Activated T-helper 2 cell treated with anti-CD3 and anti-CD28 coated beads, Interferon-gamma antibody, Interleukin-2, Interleukin-4, amounts not matched to agents 10 μg/mL and 5 μg/mL and 100 μg/mL, durations not matched to agents 14 hours and 24 hours and 36 hours (primary cell): ENCODE data around the gene SLITRK1. TPM values are rescaled to one million over a fixed set of nuclear protein-coding genes. Genes with fewer than 3 reads are reported as not detected.

Experiments
- DNase-seq: peaks from one replicate; pipeline ENCODE4 v3.0.0; 2021; ENCODE audit warnings: low spot score
- H3K27ac Mint-ChIP-seq: one replicate; pipeline ENCODE4 v1.8.0; 2021; ENCODE audit warnings: mixed read lengths
- H3K27me3 Mint-ChIP-seq: one replicate; pipeline ENCODE4 v1.8.0; 2021; ENCODE audit warnings: low read depth, mixed read lengths
- H3K36me3 Mint-ChIP-seq: one replicate; pipeline ENCODE4 v1.8.0; 2021; ENCODE audit warnings: low read depth, mixed read lengths
- H3K4me1 Mint-ChIP-seq: one replicate; pipeline ENCODE4 v1.8.0; 2021; ENCODE audit warnings: low read depth, mixed read lengths
- H3K4me3 Mint-ChIP-seq: one replicate; pipeline ENCODE4 v1.8.0; 2021; ENCODE audit warnings: low read depth, mild to moderate bottlenecking, moderate library complexity, mixed read lengths
- H3K9me3 Mint-ChIP-seq: one replicate; pipeline ENCODE4 v1.8.0; 2021; ENCODE audit warnings: mixed read lengths
- intact Hi-C: fragments of 100-400 bp; cut with micrococcal nuclease; formaldehyde crosslinking; loops from one replicate; pipeline ENCODE4 v1.15.1; 2023
- total RNA-seq: library from RNA; stranded (reverse); gene quantifications from 2 replicates; pipeline ENCODE4 v1.2.3, GENCODE V29; 2022

SLITRK1 gene, protein sequence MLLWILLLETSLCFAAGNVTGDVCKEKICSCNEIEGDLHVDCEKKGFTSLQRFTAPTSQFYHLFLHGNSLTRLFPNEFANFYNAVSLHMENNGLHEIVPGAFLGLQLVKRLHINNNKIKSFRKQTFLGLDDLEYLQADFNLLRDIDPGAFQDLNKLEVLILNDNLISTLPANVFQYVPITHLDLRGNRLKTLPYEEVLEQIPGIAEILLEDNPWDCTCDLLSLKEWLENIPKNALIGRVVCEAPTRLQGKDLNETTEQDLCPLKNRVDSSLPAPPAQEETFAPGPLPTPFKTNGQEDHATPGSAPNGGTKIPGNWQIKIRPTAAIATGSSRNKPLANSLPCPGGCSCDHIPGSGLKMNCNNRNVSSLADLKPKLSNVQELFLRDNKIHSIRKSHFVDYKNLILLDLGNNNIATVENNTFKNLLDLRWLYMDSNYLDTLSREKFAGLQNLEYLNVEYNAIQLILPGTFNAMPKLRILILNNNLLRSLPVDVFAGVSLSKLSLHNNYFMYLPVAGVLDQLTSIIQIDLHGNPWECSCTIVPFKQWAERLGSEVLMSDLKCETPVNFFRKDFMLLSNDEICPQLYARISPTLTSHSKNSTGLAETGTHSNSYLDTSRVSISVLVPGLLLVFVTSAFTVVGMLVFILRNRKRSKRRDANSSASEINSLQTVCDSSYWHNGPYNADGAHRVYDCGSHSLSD
- total RNA-seq = not detected in 2 replicates

DNA sequence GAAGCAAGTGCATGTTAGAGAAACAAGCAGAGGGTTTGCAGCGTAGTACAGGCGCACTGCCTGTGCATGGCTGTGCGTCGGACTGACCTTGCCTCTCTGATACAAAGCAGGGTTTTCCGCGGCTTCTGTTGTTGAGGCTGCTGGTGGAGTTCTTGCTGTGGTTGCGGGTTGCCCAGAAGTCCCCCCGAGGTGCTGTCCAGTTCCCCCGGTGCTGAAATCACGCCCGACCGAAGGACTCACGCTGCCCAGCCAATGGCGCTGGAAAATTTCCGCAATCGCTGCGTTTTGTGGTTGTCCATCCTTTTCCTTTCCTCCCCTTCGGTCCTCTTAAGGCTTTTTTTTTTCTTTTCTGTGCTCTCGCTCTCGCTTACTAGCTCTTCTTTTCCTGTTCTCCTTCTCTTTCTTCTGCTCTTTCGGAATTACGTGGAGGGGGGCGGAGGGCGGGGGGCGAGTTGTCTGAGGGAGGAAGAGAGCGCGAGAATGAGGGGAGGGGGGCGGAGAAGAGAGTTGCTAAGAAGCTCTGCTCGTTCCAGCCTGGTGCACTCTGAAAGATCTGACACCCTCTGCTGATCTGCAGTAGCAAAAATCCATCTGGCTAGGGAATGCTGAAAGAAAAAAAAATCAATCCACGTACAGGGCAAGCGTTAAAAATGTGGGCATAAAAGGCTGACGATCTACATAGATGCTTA, at the start of gene SLITRK1:
TSS of gene SLITRK1 (minus strand) at position 558 of the 689 bp plus-strand sequence. CDS start 967 bp downstream, outside the sequence.
- Mint-ChIP-seq H3K4me3 (no peak within 1 kb of the TSS), H3K36me3 (no peaks in the 10 kb centered on the region), H3K27me3 (peaks cover 47% of the 10 kb centered on the region), H3K27ac (no peak within 1 kb of the TSS), H3K9me3 (no peaks in the 10 kb centered on the region), H3K4me1 (no peaks in the 10 kb centered on the region)
- intact Hi-C loops = loop anchor here (10.0 kb wide), 1 partner anchor 253 kb away; no protein-coding TSS in a partner anchor
- no peak for DNase-seq

DNA sequence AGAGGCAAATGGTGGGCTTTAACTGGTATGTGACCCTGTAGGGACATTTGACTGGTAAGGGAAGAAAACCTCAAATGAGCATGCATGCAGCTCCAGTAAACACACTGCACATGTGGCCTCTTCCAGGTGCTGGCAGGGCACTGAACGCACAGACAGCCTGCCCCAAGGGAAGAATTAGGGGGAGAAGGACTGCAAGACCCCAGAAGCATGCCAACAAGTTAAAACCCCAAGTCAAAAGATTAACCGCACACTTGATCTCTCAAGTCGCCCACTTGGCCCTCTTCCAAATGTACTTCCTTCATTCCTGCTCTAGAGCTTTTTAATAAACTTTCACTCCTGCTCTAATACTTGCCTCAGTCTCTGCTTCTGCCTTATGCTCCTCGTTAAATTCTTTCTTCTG, 46.9 kb upstream of the SLITRK1 start:
- no peaks in the 10 kb centered on the region for H3K27me3 Mint-ChIP-seq
- H3K27ac Mint-ChIP-seq = no peak overlapping the region
- intact Hi-C loops = no loop called here
- H3K4me1 Mint-ChIP-seq = no peaks in the 10 kb centered on the region
- H3K4me3 Mint-ChIP-seq = no peak overlapping the region
- no peaks in the 10 kb centered on the region for H3K36me3 Mint-ChIP-seq
- H3K9me3 Mint-ChIP-seq = peaks cover 4% of the 10 kb centered on the region
- DNase-seq = no peak

DNA sequence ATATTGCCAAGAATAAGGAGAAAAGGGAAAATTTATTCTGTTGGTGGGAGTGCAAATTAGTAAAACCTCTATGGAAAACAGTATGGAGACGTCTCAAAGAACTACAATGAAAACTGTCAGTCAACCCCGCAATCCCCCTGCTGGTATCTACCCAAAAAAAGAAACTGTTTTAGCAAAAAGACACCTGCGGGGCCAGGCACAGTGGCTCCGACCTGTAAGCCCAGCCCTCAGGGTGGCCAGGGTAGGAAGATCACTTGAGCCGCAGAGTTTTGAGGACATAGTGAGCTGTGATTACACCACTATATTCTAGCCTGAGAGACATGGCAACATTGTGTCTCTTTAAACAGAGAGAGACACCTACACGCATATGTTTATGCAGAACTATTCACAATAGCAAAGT, 37.5 kb upstream of the SLITRK1 start:
- intact Hi-C loops = no loop called here

DNA sequence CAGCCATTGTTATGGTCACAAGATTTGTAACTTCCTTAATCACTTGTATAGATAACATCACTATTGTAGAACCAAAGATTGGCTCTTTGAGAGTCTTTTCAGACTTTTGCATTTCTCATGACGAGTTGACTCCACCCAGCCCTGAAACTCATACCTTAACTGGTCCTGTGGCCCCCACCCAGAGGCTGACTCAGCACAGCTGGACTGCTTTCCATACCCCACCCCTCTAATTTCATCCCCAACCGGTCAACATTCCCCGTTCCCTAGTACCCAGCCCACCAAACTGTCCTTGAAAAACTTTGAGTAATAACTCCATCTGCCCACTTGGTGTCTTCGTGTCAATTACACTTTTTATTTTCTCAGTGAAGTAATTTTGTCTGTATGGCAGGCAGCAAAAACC, 32.1 kb upstream of the SLITRK1 start:
- DNase-seq = no peak
- H3K27ac Mint-ChIP-seq = no peak overlapping the region
- no peaks in the 10 kb centered on the region for H3K36me3 Mint-ChIP-seq
- H3K9me3 Mint-ChIP-seq = peaks cover 20% of the 10 kb centered on the region
- H3K4me3 Mint-ChIP-seq = no peak overlapping the region
- H3K4me1 Mint-ChIP-seq = no peaks in the 10 kb centered on the region
- intact Hi-C loops = no loop called here
- H3K27me3 Mint-ChIP-seq = no peaks in the 10 kb centered on the region

More for the DNA sequence above, 37.5 kb upstream of the SLITRK1 start:
- H3K27ac Mint-ChIP-seq = no peak overlapping the region
- H3K27me3 Mint-ChIP-seq = no peaks in the 10 kb centered on the region
- H3K9me3 Mint-ChIP-seq = peaks cover 7% of the 10 kb centered on the region
- no peaks in the 10 kb centered on the region for H3K36me3 Mint-ChIP-seq
- H3K4me1 Mint-ChIP-seq = no peaks in the 10 kb centered on the region
- no peak for DNase-seq
- no peak overlapping the region for H3K4me3 Mint-ChIP-seq

DNA sequence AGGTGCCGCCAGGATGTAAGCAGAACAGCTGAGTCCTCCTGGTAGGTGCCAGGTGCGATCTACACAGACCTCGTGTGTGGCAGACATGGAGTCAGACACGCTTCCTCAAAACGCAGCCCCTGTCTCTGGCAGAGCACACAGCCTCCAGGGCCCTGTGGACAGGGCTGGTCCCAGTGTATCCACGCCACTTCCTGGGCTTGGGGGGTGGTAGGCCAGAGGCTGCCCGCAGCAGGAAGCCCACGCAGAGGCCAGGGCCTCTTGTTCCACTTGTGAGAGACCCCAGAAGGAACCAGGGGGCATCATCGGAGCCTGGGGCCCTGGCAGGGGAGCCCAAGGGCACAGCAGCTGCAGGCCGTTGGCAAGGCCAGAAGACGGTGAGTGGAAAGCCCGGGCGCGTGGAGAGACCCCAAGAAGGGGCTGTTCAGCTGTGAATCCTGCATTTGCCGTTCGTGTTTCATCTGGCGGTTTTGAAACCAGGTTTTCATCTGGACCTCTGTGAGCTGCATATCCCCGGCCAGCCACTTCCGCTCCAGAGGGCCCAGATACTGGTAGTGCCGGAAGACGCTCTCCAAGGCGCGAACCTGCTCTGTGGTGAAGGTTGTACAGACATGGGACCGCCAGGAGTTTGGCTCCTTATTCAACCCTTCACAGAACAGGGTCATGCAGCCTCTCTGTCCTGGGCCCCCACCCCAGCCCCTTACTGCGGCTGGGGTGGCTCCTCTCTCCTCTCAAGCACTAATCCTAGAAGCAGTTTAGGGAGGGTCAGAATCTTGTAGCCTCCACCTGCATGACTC, 25.1 kb upstream of the SLITRK1 start:
- H3K9me3 Mint-ChIP-seq = peaks cover 31% of the 10 kb centered on the region
- DNase-seq = no peak
- H3K27ac Mint-ChIP-seq = no peak overlapping the region
- H3K36me3 Mint-ChIP-seq = no peaks in the 10 kb centered on the region
- H3K4me1 Mint-ChIP-seq = no peaks in the 10 kb centered on the region
- intact Hi-C loops = no loop called here
- no peaks in the 10 kb centered on the region for H3K27me3 Mint-ChIP-seq
- H3K4me3 Mint-ChIP-seq = no peak overlapping the region

DNA sequence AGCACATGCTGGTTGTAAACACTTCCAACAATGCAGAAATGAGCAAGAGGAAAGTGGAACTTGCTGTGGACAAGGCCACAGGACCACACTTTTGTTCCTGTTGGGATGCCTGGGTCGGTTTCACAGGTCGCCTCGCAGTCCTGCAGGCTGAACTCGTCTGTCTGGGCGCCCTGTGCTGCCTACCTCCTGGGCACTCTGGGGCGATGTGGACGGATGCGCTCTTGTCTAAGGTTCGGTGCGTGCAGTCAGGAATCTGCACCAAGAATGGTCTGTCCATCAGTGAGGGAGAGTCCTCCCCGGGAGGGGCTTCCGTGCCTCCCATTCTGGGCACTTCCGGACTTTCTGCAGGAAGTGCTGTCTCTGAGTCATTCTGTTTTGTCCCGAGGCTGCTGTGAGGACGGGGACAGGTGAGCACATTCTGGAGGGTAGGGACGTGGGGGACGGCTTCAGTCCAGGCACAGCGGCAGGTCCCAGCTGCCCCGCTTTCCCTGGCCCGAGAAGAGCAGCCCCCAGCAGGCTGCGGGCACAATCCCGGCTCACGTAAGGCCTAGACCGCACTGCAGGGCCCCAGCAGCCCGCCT, 24.1 kb upstream of the SLITRK1 start:
- no peaks in the 10 kb centered on the region for H3K36me3 Mint-ChIP-seq
- H3K9me3 Mint-ChIP-seq = peaks cover 23% of the 10 kb centered on the region
- no peaks in the 10 kb centered on the region for H3K4me1 Mint-ChIP-seq
- DNase-seq = no peak
- H3K27me3 Mint-ChIP-seq = no peaks in the 10 kb centered on the region
- intact Hi-C loops = no loop called here
- no peak overlapping the region for H3K27ac Mint-ChIP-seq
- no peak overlapping the region for H3K4me3 Mint-ChIP-seq

DNA sequence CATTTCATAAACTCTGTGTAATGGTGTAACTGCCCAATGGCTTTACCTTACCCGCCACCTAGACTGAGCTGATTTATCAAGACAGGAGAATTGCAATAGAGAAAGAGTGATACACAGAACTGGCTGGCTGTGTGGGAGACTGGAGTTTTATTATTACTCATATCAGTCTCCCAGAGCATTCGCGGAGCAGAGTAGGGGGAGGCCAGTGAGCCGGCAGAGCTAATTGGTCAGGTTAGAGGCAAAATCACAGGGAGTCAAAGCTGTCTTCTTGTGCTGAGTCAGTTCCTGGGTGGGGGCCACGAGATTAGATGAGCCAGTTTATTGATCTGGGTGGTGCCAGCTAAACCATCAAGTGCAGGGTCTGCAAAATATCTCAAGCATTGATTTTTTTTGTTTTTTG, 23.4 kb upstream of the SLITRK1 start:
- Mint-ChIP-seq H3K4me1 (no peaks in the 10 kb centered on the region), H3K9me3 (peaks cover 21% of the 10 kb centered on the region), H3K36me3 (no peaks in the 10 kb centered on the region), H3K27me3 (no peaks in the 10 kb centered on the region), H3K27ac (no peak overlapping the region), H3K4me3 (no peak overlapping the region)
- intact Hi-C loops = no loop called here
- no peak for DNase-seq

DNA sequence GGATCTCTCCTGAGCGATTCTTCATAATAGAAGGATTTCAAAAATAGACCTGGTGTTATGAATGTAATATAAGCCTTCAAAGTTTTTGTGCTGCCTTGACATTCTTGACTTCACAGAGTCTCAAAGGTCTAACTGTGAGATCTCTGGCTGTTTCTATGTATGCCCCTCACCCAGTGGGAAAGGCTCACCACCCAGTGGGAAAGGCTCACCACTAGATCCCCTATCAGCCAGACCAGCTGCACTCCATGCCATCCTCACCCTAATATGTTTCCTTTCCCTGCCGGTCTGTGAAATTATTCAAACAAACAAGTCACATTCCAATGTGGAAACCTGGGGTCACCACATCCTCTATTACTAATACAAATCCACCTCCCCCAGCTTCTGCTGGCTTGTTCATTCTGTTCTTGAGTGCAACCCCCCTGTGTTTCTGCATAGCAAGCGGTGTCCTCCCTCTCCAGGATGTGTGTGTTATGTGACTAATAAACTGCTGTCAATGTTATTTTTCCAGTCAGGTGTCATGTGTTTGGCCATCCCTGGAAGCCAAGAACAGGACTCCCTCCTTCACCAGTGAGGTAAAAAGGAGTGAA, 13.8 kb upstream of the SLITRK1 start:
- Mint-ChIP-seq H3K27me3 (no peaks in the 10 kb centered on the region), H3K4me1 (no peaks in the 10 kb centered on the region), H3K9me3 (peaks cover 5% of the 10 kb centered on the region), H3K27ac (no peak overlapping the region), H3K36me3 (no peaks in the 10 kb centered on the region), H3K4me3 (no peak overlapping the region)
- DNase-seq = no peak
- intact Hi-C loops = no loop called here

DNA sequence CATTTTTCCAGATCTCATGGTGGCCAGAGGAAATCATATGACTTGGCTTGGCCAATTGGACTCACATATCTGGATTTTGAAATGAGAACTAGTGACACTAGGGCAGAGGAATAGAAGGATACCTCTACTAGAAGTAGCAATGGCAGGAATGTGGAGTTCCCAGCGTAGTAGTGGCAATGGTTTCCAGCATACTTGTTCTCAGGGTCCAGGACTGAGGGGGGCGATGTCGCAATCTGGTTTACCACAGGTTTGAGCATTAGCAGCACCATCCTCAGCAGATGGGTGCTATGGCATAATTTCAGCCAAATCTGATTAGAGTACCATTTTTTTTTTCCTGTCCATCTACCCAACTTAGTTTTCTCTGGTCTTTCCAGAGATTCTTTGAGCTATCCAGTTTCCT, 8.1 kb upstream of the SLITRK1 start:
- intact Hi-C loops = no loop called here
- DNase-seq = no peak
- H3K4me3 Mint-ChIP-seq = no peak overlapping the region
- no peaks in the 10 kb centered on the region for H3K36me3 Mint-ChIP-seq
- H3K4me1 Mint-ChIP-seq = no peaks in the 10 kb centered on the region
- no peak overlapping the region for H3K27ac Mint-ChIP-seq
- H3K9me3 Mint-ChIP-seq = no peaks in the 10 kb centered on the region
- no peaks in the 10 kb centered on the region for H3K27me3 Mint-ChIP-seq

DNA sequence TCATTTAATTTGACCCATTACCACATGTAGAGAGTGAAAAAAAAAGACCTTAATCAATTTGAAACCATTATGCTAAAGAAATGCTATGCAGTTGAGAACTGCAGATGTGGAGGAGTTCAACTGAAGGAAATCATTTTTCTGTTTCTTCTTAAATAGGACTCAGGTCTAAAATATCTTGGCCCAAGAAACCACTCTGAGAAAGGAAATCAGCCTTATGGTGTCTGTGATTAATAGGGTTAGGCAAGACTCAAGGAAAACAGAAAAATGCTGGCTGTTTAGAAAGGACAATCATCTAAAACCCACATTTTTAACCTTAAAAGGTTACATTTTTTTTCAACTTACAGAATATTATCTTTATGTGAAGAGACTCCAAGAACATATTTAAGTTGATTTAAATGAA, 1.9 kb upstream of the SLITRK1 start:
- intact Hi-C loops = loop anchor here (10.0 kb wide), 1 partner anchor 251 kb away; no protein-coding TSS in a partner anchor
- Mint-ChIP-seq H3K4me1 (no peaks in the 10 kb centered on the region), H3K36me3 (no peaks in the 10 kb centered on the region), H3K27me3 (peaks cover 40% of the 10 kb centered on the region), H3K4me3 (no peak overlapping the region), H3K27ac (no peak overlapping the region), H3K9me3 (no peaks in the 10 kb centered on the region)
- no peak for DNase-seq

DNA sequence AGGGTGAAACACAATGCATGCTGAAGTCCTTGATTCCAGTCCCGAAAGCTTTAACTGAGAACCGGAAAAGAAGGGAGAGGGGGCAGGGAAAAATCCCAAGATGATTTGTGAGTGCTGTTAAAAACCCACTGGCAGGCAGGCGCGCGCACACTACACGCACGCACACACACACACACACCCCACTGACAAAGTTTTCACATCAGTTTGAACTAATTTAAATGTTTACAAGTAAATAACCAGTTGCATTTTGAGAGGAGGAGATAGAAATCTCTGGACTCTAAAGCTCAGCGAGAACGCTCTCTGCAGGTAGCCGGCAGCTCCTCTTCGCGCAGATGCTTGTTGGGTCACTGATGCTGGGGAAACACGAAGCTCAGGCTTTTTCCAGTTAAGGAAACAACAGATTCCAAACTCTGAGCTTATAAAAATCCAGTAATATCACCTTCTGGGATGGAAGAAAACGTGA, 818 bp upstream of the SLITRK1 start:
- Mint-ChIP-seq H3K4me1 (no peaks in the 10 kb centered on the region), H3K27ac (no peak overlapping the region), H3K27me3 (peaks cover 47% of the 10 kb centered on the region), H3K9me3 (no peaks in the 10 kb centered on the region), H3K36me3 (no peaks in the 10 kb centered on the region), H3K4me3 (no peak overlapping the region)
- no peak for DNase-seq
- intact Hi-C loops = loop anchor here (10.0 kb wide), 1 partner anchor 252 kb away; no protein-coding TSS in a partner anchor

DNA sequence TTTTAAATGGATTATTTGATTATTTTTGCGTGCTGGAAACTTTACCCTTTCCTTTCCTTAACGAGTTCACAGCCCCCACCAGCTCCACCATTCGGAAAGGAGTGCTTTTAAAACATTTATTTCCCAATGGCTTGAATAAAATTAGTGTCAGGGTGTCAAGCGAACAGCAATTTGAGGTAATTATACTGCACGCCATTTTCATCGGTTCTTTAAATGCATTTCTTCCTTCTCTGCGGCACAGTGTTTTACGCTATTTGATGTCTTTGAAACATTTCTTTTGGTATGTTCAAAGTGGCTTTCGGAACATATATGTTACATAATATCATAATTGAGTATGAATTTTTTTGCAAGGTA, 309 bp upstream of the SLITRK1 start:
- no peak for DNase-seq
- no peaks in the 10 kb centered on the region for H3K9me3 Mint-ChIP-seq
- intact Hi-C loops = loop anchor here (10.0 kb wide), 1 partner anchor 252 kb away; no protein-coding TSS in a partner anchor
- H3K4me1 Mint-ChIP-seq = no peaks in the 10 kb centered on the region
- no peak overlapping the region for H3K4me3 Mint-ChIP-seq
- H3K36me3 Mint-ChIP-seq = no peaks in the 10 kb centered on the region
- H3K27me3 Mint-ChIP-seq = peaks cover 47% of the 10 kb centered on the region
- no peak overlapping the region for H3K27ac Mint-ChIP-seq
